K562 (cell line): ENCODE results near the gene PHOX2A. TPM values are rescaled to one million over a fixed set of nuclear protein-coding genes. Genes with fewer than 3 reads are reported as not detected.

ENCODE experiments used
- polyA plus RNA-seq, 8 experiments: library from polyadenylated mRNA; depleted of rRNA in 4 of 8; stranded (reverse) in 5 of 8; unstranded in 3 of 8; fragments of >200 nt; fragmentation: Nextera tagmentation in 2 of 8; fragmentation: Illumina TruSeq in 1 of 8; extraction: Ambion mirVana in 2 of 8; extraction: Trizol in 1 of 8; gene quantifications; 2 replicates each; pipeline versions ENCODE4 v1.2.1 to v1.2.3, GENCODE V29; 2011 to 2014; ENCODE audit warnings: inconsistent platforms in 1 of 8, missing spikeins in 1 of 8
- total RNA-seq, 7 experiments: library from RNA; depleted of rRNA in 6 of 7; stranded (reverse); fragments of >200 nt in 6 of 7; fragmentation: Illumina TruSeq in 2 of 7; extraction: Trizol in 2 of 7; gene quantifications; 2 replicates each; pipeline versions ENCODE4 v1.2.1 to v1.2.3, GENCODE V29; 2011 to 2021; ENCODE audit warnings: low replicate concordance in 1 of 7
- TF ChIP-seq, protein P1 (sequence below): fragments of 450-650 bp; IDR thresholded peaks from 2 replicates; pipeline ENCODE4 v1.6.1; 2016; ENCODE audit warnings: mild to moderate bottlenecking, moderate library complexity

PHOX2A gene
- total and polyA plus RNA-seq, 9 of the 15 experiments (the other 6 are each of a cell fraction or from before 2014, with no cell fraction given) = not detected

DNA sequence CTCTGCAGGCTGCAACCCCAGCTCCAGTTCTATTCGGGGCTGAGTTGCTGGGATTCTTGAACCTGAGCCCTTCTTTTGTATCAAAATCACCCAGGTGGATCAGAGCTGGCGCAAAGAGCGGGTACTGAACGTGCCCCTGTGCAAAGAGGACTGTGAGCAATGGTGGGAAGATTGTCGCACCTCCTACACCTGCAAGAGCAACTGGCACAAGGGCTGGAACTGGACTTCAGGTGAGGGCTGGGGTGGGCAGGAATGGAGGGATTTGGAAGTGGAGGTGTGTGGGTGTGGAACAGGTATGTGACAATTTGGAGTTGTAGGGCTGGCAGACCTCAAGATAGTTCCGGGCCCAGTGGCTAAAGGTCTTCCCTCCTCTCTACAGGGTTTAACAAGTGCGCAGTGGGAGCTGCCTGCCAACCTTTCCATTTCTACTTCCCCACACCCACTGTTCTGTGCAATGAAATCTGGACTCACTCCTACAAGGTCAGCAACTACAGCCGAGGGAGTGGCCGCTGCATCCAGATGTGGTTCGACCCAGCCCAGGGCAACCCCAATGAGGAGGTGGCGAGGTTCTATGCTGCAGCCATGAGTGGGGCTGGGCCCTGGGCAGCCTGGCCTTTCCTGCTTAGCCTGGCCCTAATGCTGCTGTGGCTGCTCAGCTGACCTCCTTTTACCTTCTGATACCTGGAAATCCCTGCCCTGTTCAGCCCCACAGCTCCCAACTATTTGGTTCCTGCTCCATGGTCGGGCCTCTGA is 48.3 kb downstream of the PHOX2A start (continued):
- TF ChIP-seq, protein P1, sequence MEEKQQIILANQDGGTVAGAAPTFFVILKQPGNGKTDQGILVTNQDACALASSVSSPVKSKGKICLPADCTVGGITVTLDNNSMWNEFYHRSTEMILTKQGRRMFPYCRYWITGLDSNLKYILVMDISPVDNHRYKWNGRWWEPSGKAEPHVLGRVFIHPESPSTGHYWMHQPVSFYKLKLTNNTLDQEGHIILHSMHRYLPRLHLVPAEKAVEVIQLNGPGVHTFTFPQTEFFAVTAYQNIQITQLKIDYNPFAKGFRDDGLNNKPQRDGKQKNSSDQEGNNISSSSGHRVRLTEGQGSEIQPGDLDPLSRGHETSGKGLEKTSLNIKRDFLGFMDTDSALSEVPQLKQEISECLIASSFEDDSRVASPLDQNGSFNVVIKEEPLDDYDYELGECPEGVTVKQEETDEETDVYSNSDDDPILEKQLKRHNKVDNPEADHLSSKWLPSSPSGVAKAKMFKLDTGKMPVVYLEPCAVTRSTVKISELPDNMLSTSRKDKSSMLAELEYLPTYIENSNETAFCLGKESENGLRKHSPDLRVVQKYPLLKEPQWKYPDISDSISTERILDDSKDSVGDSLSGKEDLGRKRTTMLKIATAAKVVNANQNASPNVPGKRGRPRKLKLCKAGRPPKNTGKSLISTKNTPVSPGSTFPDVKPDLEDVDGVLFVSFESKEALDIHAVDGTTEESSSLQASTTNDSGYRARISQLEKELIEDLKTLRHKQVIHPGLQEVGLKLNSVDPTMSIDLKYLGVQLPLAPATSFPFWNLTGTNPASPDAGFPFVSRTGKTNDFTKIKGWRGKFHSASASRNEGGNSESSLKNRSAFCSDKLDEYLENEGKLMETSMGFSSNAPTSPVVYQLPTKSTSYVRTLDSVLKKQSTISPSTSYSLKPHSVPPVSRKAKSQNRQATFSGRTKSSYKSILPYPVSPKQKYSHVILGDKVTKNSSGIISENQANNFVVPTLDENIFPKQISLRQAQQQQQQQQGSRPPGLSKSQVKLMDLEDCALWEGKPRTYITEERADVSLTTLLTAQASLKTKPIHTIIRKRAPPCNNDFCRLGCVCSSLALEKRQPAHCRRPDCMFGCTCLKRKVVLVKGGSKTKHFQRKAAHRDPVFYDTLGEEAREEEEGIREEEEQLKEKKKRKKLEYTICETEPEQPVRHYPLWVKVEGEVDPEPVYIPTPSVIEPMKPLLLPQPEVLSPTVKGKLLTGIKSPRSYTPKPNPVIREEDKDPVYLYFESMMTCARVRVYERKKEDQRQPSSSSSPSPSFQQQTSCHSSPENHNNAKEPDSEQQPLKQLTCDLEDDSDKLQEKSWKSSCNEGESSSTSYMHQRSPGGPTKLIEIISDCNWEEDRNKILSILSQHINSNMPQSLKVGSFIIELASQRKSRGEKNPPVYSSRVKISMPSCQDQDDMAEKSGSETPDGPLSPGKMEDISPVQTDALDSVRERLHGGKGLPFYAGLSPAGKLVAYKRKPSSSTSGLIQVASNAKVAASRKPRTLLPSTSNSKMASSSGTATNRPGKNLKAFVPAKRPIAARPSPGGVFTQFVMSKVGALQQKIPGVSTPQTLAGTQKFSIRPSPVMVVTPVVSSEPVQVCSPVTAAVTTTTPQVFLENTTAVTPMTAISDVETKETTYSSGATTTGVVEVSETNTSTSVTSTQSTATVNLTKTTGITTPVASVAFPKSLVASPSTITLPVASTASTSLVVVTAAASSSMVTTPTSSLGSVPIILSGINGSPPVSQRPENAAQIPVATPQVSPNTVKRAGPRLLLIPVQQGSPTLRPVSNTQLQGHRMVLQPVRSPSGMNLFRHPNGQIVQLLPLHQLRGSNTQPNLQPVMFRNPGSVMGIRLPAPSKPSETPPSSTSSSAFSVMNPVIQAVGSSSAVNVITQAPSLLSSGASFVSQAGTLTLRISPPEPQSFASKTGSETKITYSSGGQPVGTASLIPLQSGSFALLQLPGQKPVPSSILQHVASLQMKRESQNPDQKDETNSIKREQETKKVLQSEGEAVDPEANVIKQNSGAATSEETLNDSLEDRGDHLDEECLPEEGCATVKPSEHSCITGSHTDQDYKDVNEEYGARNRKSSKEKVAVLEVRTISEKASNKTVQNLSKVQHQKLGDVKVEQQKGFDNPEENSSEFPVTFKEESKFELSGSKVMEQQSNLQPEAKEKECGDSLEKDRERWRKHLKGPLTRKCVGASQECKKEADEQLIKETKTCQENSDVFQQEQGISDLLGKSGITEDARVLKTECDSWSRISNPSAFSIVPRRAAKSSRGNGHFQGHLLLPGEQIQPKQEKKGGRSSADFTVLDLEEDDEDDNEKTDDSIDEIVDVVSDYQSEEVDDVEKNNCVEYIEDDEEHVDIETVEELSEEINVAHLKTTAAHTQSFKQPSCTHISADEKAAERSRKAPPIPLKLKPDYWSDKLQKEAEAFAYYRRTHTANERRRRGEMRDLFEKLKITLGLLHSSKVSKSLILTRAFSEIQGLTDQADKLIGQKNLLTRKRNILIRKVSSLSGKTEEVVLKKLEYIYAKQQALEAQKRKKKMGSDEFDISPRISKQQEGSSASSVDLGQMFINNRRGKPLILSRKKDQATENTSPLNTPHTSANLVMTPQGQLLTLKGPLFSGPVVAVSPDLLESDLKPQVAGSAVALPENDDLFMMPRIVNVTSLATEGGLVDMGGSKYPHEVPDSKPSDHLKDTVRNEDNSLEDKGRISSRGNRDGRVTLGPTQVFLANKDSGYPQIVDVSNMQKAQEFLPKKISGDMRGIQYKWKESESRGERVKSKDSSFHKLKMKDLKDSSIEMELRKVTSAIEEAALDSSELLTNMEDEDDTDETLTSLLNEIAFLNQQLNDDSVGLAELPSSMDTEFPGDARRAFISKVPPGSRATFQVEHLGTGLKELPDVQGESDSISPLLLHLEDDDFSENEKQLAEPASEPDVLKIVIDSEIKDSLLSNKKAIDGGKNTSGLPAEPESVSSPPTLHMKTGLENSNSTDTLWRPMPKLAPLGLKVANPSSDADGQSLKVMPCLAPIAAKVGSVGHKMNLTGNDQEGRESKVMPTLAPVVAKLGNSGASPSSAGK = no peak
